Activated CD4-positive, CD25-positive, alpha-beta regulatory T cell treated with anti-CD3 and anti-CD28 coated beads, Interleukin-2, amount 50 U/mL, for 72 hours (primary cell): ENCODE results near the gene PET100.

Experiments used
- DNase-seq: peaks from one replicate; pipeline ENCODE4 v3.0.0; 2021

Gene PET100

GRCh38 chr19:7654401-7654800 lies 24.8 kb downstream of the PET100 start:
- DNase-seq, result no peak

GRCh38 chr19:7655581-7655980 lies 26.0 kb downstream of the PET100 start:
- DNase-seq, result no peak

- peak; percentile 49 for DNase-seq
These were observed 27.6 kb downstream of the PET100 start for GRCh38 chr19:7657131-7657751.

GRCh38 chr19:7658219-7658686 lies 28.7 kb downstream of the PET100 start:
- no peak for DNase-seq

GRCh38 chr19:7661744-7662538 lies 32.3 kb downstream of the PET100 start:
- DNase-seq, result no peak

- no peak for DNase-seq
These were observed 33.1 kb downstream of the PET100 start for GRCh38 chr19:7662657-7663056.

- no peak for DNase-seq
These were observed 34.1 kb downstream of the PET100 start for GRCh38 chr19:7663706-7664105.

GRCh38 chr19:7665076-7665475 lies 35.5 kb downstream of the PET100 start:
- DNase-seq, result no peak

GRCh38 chr19:7668842-7669241 lies 39.2 kb downstream of the PET100 start, which contains the start of gene RETN:
RETN (plus strand) TSS chr19:7669049; CDS start chr19:7669327, 278 bp downstream.
- DNase-seq, result no peak

- no peak for DNase-seq
These were observed 40.0 kb downstream of the PET100 start for GRCh38 chr19:7669641-7670040.

GRCh38 chr19:7670150-7670783 lies 40.7 kb downstream of the PET100 start:
- no peak for DNase-seq

GRCh38 chr19:7670790-7671189 lies 41.2 kb downstream of the PET100 start:
- DNase-seq, result no peak

- DNase-seq, result no peak
These were observed 42.9 kb downstream of the PET100 start for GRCh38 chr19:7672522-7672921.

- peak; percentile 55 for DNase-seq
These were observed 44.7 kb downstream of the PET100 start for GRCh38 chr19:7674010-7675005.

GRCh38 chr19:7676376-7676775 lies 46.8 kb downstream of the PET100 start:
- no peak for DNase-seq

GRCh38 chr19:7676854-7677253 lies 47.3 kb downstream of the PET100 start, which contains the start of gene MCEMP1:
MCEMP1 (plus strand) TSS chr19:7677090; CDS start chr19:7677121, 31 bp downstream.
- no peak for DNase-seq

GRCh38 chr19:7677669-7678311 lies 48.2 kb downstream of the PET100 start:
- DNase-seq, result no peak

GRCh38 chr19:7678971-7679751 lies 49.6 kb downstream of the PET100 start:
- peak; percentile 55 for DNase-seq

- no peak for DNase-seq
These were observed 50.4 kb downstream of the PET100 start for GRCh38 chr19:7679771-7680605.
